Mesenteric fat pad (tissue), 1 donor: ENCODE measurements around the gene SKA3. TPM values are rescaled to one million over a fixed set of nuclear protein-coding genes. Genes with fewer than 3 reads are reported as not detected.
"Not testable (repeated sequence)": the region's sequence is repeated elsewhere in the genome, so short reads cannot be mapped to it uniquely, and the experiment has no call there.

Experiments
- DNase-seq: peaks from one replicate; pipeline ENCODE4 v3.0.0-alpha.2; 2020; ENCODE audit warnings: low spot score
- long read RNA-seq: library from polyadenylated mRNA; unstranded; transcript quantifications from one replicate; pipeline ENCODE4 v2.0.0, GENCODE V29; 2020
- total RNA-seq: library from RNA; stranded (reverse); fragmentation: NEBNext Ultra II Directional; extraction: Animal tissue kit (Norgen Biotek cat#: 25700); gene quantifications from one replicate; pipeline ENCODE4 v1.2.1, GENCODE V29; 2021
- donor health status: DM: yes; HTN: yes; CAD: no.

The SKA3 gene
- total RNA-seq: not detected
- long read RNA-seq: 0 reads

GRCh38 chr13:21176215-21176981 is at the start of gene SKA3, which contains the start of gene MRPL57:
Gene SKA3, minus strand, starts transcription at chr13:21176552. Its CDS starts 75 bp downstream, at chr13:21176477.
Gene MRPL57, plus strand, starts transcription at chr13:21176658. Its CDS starts 259 bp downstream, at chr13:21176917.
- DNase-seq: peak; percentile 97

GRCh38 chr13:21225082-21225481 is 48.7 kb upstream of the SKA3 start:
- no peak for DNase-seq

- DNase-seq: no peak
Measured at GRCh38 chr13:21221268-21221667, 44.9 kb upstream of the SKA3 start.

GRCh38 chr13:21219716-21220115 is 43.4 kb upstream of the SKA3 start:
- not testable (repeated sequence) for DNase-seq

GRCh38 chr13:21219036-21219381 is 42.7 kb upstream of the SKA3 start:
- no peak for DNase-seq

GRCh38 chr13:21218351-21219035 is 42.1 kb upstream of the SKA3 start:
- no peak for DNase-seq

- no peak for DNase-seq
Measured at GRCh38 chr13:21216332-21216731, 40.0 kb upstream of the SKA3 start.

- DNase-seq: not testable (repeated sequence)
Measured at GRCh38 chr13:21215419-21215818, 39.1 kb upstream of the SKA3 start.

- no peak for DNase-seq
Measured at GRCh38 chr13:21212138-21212775, 35.9 kb upstream of the SKA3 start.

GRCh38 chr13:21208652-21209154 is 32.4 kb upstream of the SKA3 start:
- DNase-seq: no peak

GRCh38 chr13:21202767-21203531 is 26.6 kb upstream of the SKA3 start:
- DNase-seq: no peak

GRCh38 chr13:21201456-21202190 is 25.3 kb upstream of the SKA3 start:
- DNase-seq: not testable (repeated sequence)

GRCh38 chr13:21198391-21198790 is 22.0 kb upstream of the SKA3 start:
- DNase-seq: not testable (repeated sequence)

- not testable (repeated sequence) for DNase-seq
Measured at GRCh38 chr13:21197606-21198225, 21.4 kb upstream of the SKA3 start.

- DNase-seq: not testable (repeated sequence)
Measured at GRCh38 chr13:21194756-21195155, 18.4 kb upstream of the SKA3 start.

GRCh38 chr13:21186410-21186809 is 10.1 kb upstream of the SKA3 start:
- not testable (repeated sequence) for DNase-seq

- DNase-seq: no peak
Measured at GRCh38 chr13:21181671-21182070, 5.3 kb upstream of the SKA3 start.

GRCh38 chr13:21176982-21177284 is 581 bp upstream of the SKA3 start:
- peak; percentile 91 for DNase-seq

GRCh38 chr13:21175656-21176214 is 617 bp downstream of the SKA3 start:
- DNase-seq: no peak

GRCh38 chr13:21173767-21174166 is 2.6 kb downstream of the SKA3 start:
- not testable (repeated sequence) for DNase-seq
